Stimulated activated CD4-positive, alpha-beta T cell treated with anti-CD3 and anti-CD28 coated beads, TNF-alpha, amount 100 ng/mL, for 48 hours (primary cell): ENCODE measurements around the gene GINS1.
"Not testable (repeated sequence)": the region's sequence is repeated elsewhere in the genome, so short reads cannot be mapped to it uniquely, and the experiment has no call there.

Source experiments
- DNase-seq, 3 donors: peaks; one replicate each; pipeline ENCODE4 v3.0.0-alpha.2; 2020; ENCODE audit warnings: low read depth in 3 of 3

Gene GINS1

DNA sequence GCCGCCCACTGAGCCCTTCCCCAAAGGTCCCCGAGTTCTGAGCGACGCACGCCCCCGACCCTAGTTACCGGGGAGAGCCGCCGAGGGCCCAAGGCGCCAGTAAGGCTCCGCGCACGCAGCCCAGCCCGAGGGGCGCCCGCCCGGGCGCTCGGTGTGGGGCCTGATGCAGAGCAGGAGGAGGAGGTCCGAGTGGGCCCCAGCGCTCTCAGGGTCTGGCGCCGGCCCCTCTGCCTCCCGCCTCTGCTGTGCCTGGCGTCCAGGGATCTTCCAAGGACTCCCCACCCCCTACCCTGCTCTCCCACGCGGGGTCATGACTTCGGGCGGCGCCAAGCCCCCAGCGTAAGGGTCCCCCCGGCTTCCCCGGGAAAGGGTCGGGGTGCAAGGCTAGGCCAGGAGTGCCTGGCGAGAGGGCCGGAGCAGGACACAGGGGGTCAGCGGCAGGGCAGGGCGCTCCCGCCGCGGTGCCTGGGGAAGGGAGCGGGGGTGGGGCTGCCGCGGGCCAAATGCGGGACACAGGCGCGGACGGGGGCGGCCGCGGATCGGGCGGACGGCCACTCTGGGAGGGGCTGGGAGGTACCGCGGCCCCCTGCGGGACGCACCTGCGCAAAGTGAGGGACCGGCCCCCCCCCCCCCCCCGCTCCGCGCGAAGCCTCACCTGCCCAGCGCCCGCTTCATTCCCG lies 17.5 kb upstream of the GINS1 start:
- DNase-seq: no peak

DNA sequence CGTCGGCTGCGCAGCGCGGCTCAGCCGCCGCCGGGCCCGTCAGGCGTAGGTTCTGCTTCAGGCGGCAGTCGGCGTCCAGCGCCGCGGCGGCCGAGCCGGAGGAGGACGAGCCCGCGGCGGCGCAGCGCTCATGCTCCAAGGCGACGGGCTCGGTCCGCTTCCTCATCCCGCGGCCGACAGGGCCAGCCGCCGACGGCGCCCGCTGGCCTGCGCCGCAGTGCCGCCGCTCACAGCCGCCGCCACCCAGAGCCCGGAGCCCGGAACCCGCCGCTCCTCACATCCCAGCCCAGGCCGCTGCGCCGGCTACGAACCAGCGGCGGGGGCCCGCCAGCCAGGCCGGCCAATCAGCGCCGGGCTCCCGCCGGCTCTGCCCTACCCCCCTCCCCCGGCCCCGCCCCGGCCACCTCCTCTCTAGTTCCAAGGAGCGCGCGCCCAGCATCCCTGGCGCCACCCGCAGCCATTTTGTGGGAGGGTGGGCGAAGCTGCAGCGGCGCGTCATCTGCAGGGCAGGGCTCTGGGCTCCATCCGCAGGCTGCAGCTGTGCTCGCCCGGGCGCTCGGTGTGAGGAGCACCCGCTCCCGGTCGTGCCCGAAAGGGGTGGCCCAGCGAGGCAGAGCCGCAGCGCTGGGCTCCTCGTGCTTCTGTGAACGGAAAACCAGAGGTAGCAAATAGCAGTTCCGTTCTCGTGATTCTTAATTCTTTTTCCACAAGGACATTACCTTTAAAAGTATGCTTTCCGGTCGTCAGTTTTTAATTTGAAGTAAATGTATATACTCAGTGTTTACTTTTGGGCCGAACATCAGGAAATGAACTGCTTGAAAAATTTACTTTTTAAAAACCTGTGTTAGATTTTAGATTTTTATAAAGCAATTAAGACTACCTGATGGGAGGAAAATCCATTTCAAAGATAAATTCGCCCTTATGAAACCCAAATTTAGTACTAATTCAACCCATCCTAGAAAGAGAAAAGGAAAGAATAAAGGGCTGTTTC lies 16.6 kb upstream of the GINS1 start, which contains the start of gene ABHD12:
Gene ABHD12 (minus strand): TSS at position 298 of the 991 bp plus-strand sequence. CDS start 132 bp downstream, at position 166.
- DNase-seq: peak; percentile 93 to 96 (median 95)

DNA sequence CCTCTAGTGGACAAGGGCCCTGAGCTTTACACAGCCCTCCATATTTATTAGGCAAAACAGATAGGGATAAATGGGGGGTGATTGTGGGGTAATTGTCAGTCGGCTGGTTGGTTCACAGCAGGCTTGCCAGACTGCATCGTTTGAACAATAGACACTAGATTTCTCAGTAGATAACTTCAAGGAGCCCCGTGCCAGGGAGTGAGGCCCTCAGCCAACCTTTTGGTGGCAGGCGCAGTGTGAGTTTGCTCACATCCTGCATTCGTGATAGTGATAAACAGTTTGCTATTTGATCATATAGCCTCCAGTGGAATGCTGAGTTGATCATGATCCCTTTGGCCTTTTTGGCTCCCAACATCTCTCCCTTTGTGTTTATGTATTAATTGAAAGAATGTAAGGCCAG lies 13.2 kb upstream of the GINS1 start:
- no peak for DNase-seq

DNA sequence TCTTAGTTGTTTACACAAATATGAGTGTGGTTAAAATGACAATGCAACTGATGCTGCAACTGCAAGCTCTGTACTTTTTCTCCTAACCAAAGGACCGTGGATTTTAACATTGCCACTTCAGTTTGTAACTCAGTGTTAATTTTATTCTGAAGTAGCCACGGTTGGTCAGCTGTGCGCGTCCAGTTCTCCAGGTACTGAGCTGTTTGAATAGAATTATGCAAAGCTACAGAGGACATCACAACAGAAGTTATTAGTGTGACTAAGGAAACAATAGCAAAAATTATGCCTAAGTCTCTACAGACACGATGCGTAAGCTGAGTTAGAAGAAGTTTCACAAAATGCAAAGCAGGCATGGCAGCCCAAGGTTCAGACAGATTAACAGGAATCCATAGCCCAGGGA lies 12.5 kb upstream of the GINS1 start:
- DNase-seq: no peak

DNA sequence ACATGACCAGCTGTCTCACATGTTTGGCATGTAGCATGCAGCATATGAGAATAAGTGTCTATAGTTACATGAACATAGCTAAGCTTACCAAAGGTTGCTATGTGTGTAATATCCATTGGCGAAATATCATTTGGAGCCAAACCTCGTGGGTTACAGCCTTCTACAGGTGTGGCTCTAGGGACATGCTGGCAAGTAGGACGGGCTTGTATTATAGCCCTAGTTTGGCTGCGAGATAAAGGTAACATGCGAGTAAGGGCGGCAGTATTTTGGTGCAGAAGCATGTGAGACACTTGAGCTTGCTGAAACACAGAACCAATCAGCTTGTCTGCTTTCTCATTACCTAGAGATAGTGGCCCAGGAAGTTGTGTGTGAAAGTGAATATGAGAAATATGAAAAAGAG lies 10.4 kb upstream of the GINS1 start:
- no peak for DNase-seq

DNA sequence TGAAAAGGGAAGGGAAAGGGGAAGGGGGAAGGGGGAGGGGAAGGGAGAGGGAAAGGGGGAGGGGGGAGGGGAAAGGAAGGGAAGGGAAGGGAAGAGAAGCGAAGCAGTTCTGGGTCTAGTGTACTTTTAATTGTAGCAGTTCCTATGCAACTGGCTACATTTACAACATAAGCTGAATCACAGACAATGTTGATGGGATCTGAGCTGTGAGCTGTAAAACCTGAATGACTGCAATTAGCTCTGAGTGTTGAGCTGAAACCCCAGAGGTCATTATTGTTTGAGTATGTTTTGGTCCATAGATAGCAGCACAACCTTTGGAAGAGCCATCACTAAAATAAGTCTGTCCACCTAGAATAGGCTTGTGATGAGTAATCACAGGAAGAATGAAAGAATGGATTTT lies 9.7 kb upstream of the GINS1 start:
- no peak for DNase-seq

DNA sequence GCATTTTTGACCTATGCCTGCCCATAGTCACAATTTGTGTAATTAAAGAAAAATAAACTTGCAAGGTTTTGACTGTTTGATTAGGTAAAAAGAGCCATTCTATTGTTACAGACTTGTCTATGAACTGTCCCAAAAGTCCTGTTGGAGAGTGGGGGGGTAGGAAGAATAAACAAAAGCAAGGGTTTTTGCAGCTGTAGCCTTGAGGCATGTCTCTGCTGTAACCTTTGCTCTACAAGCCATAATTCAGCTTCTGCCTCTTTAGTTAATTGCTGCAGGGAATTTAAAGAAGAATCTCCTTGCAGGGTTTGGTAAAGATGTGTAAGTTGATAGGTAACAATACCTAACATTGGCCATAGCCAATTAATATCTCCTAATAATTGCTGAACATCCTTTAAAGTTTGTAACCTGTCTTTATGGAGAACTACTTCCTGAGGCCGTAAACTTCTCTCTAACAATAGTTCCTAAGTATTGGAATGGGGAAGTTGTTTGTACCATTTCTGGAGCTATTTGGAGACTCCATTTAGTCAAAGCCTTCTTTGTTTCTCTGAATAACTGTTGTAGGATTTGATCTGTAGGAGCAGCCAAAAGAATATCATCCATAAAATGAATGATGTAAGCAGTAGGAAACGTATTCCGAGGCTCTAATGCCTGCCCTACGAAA lies 9.0 kb upstream of the GINS1 start:
- no peak for DNase-seq

DNA sequence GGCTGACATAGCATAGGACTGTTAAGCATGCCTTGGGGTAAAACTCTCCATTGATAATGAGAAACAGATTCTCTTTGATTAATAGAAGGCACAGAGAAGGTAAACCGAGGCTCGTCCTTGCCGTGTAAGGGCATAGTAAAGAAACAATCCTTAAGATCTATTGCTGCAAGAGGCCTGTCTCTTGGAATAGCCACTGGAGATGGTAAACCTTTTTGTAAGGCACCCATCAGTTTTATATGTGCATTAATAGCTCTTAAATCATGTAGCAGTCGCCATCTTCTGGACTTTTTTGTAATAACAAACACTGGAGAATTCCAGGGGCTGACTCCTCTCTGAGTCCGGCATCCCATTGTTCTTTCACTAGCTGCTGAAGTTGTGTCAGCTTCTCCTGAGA lies 8.4 kb upstream of the GINS1 start:
- no peak for DNase-seq

DNA sequence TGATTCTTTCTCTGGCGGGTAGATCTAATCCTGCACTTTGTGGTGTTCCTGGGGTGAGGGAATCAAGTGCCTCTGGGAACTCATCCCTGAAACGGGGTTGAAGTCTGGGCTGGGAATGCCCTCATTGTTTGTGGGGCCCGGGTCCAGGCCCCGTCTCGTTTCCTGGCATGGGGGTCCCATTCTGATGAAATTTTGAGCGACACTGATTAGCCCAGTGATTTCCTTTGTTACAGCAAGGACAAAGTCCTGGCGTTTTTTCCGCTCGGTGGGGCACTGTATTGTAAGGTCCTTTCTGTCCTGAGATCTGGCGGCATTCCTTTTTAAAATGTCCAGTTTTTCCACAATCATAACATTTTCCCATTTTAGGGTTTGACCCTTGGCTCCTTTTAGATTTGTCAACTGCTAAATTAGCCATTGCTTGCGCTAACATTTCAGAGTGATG lies 7.2 kb upstream of the GINS1 start:
- not testable (repeated sequence) for DNase-seq

DNA sequence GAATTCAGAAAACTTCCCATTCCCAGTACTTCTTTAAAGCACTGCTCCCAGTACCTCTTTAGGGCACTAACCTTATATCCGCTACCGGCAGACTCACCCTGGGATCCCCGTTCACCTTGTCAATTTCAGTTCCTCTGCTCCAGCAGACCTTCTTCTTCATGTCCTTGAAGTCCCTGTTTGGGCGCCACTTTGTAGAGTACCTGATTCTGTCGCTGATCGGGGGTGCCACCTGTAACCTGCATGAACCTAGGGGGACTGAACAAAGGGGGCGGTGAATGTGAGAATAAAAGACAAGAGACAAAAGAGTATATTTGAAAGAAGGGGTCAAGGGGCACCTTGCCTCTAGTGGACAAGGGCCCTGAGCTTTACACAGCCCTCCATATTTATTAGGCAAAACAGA lies 4.9 kb upstream of the GINS1 start:
- no peak for DNase-seq

DNA sequence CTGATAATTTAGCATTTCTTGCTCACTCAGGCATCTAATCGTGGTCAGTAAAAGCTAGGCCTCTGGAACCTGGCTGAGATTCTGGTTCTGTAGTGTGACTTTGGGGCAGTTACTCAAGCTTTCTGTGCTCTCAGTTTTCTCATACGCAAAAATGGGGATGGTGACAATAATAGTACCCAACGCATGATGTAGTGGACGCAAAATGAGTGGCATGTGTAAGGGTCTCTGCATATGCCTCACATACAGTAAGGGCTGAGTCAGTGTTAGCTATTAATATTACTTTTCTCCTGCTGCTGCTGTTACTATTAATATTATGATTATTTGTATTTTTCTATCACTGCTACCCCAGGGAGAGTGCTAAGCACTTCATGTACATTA lies 686 bp downstream of the GINS1 start:
- DNase-seq: no peak

DNA sequence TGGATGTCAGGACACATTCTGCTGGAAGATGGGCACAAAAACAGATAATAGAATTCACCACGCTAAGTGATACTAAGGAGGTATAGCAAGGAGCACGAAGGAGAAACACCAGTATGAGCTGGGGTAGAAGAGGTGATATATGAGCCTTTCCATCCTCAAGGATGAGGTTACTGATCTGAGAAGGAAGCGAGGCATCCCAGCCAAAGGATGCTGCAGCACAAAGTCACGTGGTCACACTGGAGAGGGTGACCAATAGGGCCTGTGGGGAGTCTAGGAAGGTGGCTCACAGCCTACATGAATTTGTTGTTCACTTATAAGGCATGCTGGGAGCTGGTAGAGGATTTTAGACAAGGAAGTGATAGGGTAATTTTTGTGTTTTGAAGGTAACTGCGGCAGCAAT lies 1.4 kb downstream of the GINS1 start:
- no peak for DNase-seq

DNA sequence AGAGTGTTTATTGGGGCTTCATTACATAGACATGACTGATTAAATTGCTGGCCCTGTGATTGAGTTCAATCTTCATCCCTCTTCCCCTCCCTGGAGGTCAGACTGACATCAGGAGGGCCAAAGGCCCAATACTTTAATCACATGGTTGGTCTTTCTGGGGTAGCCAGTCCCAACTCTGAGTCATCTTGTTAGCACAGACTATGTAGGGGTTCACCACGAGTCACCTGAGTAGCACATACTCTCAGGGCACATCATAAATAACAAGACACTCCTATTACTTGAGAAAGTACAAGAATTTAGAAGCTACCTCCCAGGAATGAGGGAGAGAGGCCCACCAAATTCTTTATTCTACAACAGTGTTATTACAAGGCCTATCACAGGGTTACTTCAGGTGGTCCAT lies 11.3 kb downstream of the GINS1 start:
- no peak for DNase-seq

DNA sequence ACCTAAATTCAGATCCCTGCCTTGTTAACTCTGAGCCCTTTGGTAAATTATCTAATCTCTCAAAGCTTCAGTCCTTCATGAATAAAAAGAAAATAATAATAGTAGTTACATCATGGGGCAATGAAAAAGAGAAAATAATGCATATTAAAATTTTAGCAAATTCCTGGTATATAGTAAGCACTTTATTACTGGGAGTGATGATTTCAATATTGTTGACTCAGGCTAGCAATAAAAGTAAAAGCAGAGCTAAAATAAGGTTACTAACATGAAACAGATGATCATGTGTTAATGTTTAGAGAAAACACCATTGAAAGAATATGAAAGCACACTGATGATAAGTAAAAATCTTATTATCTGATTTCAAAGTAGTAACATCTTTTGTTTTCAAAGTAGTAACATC lies 13.6 kb downstream of the GINS1 start:
- DNase-seq: no peak

DNA sequence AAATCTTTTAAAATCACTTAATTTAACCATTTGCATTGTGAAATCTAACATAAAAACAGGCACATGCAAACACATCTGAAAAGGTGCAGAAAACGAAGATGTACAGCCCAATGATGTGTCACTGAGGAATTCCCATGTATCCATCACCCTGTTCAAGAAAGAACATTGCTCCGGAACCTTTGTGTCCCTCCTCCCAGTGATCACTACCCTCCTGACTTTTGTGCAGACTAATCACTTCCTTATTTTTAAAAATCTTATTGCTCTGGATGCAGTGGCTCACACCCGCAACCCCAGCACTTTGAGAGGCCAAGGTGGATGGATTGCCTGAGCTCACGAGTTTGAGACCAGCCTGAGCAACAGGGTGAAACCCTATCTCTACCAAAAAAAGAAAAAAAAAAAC lies 14.6 kb downstream of the GINS1 start:
- DNase-seq: no peak

DNA sequence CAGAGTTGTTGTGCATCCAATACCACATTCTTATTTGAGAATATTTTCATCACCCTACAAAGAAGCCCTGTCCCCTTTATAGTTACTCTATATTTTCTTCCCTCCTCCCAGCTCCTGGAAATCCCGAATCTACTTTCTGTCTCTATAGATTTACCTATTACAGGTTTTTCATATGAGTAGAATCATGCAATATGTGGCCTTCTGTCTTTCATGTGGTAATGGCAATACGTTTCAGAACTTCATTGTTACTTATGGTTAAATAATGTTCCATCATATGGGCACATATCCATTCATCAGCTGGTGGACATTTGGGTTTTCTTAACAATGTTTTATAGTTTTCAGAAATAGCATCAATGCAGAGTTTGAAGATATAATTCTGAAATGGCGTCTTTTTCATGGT lies 17.1 kb downstream of the GINS1 start:
- DNase-seq: no peak

DNA sequence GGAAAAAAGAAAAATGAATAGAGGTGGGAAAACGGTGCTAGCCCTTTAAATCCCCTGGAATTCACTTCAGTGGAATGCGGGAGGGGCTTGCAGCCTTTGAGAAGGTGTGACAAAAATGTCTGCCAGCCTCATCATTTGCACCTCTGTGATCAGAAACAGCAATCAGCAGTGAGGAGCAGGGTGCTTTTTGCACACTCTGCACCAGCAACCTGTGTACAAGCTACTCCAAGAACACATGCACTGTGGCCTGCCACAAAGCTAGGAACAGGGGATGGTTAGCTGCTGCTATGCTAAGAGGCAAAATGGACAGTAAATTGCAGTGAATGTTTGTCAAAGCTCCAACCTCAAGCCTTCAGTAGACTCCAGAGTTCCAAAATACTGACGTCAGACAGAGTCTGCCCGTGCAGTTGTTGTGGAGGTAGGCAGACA lies 29.7 kb downstream of the GINS1 start:
- DNase-seq: no peak

DNA sequence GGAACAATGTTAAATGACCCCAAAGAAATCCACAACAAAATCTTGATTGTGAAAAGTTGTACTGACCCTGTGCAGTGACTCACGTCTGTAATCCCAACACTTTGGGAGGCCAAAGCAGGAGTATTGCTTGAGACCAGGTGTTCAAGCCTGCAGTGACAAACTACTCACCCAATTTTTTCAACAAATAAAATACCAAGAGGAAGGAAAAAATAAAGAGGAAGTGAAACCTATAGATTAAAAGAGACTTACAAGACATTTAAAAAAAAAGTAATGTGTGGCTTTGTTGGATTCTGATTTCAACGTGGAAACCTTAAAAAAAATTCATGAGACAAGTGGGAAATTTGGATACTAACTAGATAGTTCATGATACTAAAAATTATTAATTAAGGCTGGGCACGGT lies 31.9 kb downstream of the GINS1 start:
- DNase-seq: no peak

DNA sequence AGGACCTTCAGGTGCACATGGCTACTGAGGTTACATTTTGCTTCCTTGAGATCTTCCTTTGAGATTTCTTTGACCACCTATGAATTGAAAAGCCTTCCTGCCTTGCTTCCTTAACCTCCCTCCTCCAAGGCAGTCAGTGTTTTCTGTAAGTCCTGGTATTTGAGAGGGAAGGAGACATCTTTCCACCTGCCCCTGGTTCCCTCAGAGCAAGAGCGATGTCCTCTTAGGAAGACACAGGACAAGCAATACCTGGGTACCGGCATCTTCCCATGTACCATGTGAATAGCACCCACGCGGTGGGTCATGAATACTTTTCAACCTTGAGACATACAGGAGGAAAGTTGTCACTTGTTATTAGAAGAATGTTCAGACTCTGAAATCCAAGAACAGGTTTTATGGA lies 37.1 kb downstream of the GINS1 start:
- DNase-seq: no peak

DNA sequence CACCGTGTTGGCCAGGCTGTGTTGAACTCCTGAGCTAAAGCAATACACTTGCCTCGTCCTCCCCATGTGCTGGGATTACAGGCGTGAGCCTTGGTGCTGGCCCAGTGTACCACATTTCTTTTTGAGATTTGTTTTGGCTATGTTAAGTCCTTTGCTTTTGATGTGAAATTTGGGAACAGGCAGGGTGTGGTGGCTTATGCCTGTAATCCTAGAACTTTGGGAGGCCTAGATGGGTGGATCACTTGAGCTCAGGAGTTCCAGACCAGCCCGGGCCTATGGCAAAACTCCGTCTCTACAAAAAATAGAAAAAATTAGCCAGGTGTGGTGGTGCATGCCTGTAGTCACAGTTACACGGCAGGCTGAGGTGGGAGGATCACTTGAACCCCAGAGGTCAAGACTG lies 40.2 kb downstream of the GINS1 start:
- DNase-seq: no peak

DNA sequence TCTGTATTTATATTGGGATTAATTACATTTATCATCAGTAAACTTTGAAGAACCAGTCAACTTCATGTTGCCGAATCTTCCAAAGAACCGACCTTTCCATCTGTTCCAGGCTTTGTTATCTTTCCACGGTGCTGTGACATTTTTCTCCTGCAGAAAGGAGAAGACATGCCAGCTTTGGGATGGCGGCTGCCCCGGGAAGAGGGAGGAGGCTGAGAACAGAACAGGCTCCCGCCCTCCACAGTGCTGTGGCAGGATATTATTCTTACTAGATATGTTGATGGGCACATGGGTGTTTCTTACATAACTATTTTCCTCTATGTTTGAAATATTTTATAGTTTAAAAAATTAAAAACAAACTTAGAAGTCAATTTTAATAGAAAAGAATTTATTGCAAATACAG lies 44.9 kb downstream of the GINS1 start:
- no peak for DNase-seq

DNA sequence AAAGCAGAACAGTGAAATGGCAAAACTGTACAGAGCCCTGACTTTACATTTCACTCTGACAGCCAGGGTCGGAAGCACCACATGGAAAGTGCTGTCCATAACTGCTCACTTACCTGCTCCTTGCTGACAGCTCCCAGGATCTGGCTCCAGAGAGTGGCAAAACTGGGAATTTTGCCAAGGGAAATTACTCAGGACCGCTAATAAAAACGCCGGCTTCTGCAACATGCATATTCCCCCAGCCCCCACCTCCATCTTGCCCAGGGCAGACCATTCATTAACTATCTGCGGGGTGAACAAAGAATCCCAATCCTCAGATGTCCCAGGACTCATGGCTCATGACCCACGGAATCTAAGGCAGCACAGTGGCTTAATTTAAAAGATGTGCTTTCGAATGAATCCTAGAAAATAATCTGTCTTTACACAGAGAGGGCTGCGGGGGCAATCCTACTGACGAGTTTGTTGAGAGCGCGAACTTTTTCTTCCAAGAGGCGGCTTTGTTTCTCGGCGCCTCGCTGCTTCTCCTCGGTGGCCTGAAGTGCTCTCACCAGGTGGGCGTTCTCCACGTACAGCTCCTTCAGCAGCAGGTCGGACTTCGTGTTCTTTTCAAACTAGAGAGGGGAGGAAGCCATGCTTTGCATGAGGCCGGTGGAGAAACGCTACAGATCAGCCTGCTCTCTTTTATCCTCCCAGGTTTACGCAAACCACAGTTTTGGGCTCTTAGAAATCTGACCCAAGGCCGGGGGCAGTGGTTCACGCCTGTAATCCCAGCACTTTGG lies 45.8 kb downstream of the GINS1 start:
- no peak for DNase-seq
